HG03045 (cell line): ENCODE results near the gene CRY2.
"Not testable (repeated sequence)": the region's sequence is repeated elsewhere in the genome, so short reads cannot be mapped to it uniquely, and the experiment has no call there.

Experiments
- ATAC-seq: cut with Tn5 transposase; IDR thresholded peaks from one replicate; pipeline ENCODE4 v1.9.1; 2021; ENCODE audit warnings: mild to moderate bottlenecking, moderate library complexity; ENCODE audit not compliant: unreplicated experiment

Gene CRY2

GRCh38 chr11:45846974-45847910 lies at the start of gene CRY2:
CRY2 (plus strand) TSS chr11:45847475; CDS start chr11:45847491, 16 bp downstream.
- peak; percentile 95 for ATAC-seq

- ATAC-seq = no peak
Observed at GRCh38 chr11:45798793-45799441, 48.4 kb upstream of the CRY2 start.

GRCh38 chr11:45799562-45799961 lies 47.7 kb upstream of the CRY2 start:
- no peak for ATAC-seq

GRCh38 chr11:45800261-45800660 lies 47.0 kb upstream of the CRY2 start:
- no peak for ATAC-seq

- ATAC-seq = no peak
Observed at GRCh38 chr11:45801723-45802315, 45.5 kb upstream of the CRY2 start.

- ATAC-seq = no peak
Observed at GRCh38 chr11:45802531-45803317, 44.6 kb upstream of the CRY2 start.

- peak; percentile 33 for ATAC-seq
Observed at GRCh38 chr11:45803971-45804760, 43.1 kb upstream of the CRY2 start.

GRCh38 chr11:45804761-45805304 lies 42.4 kb upstream of the CRY2 start, which contains the start of gene SLC35C1:
SLC35C1 (plus strand) TSS chr11:45805149; CDS start chr11:45805802, 653 bp downstream.
- peak; percentile 95 for ATAC-seq

- peak; percentile 39 for ATAC-seq
Observed at GRCh38 chr11:45805305-45806071, 41.8 kb upstream of the CRY2 start.

- no peak for ATAC-seq
Observed at GRCh38 chr11:45806072-45806933, 41.0 kb upstream of the CRY2 start.

- no peak for ATAC-seq
Observed at GRCh38 chr11:45806937-45807791, 40.1 kb upstream of the CRY2 start.

- no peak for ATAC-seq
Observed at GRCh38 chr11:45807792-45808238, 39.5 kb upstream of the CRY2 start.

- not testable (repeated sequence) for ATAC-seq
Observed at GRCh38 chr11:45808427-45808826, 38.8 kb upstream of the CRY2 start.

GRCh38 chr11:45809456-45810395 lies 37.5 kb upstream of the CRY2 start:
- ATAC-seq = no peak

- no peak for ATAC-seq
Observed at GRCh38 chr11:45810431-45811108, 36.7 kb upstream of the CRY2 start.
